GM12801 (cell line): Measurements from ENCODE around the gene CRAT.

ENCODE experiments used
- TF ChIP-seq, protein P1 (sequence below): IDR thresholded peaks from one replicate; pipeline ENCODE4 v1.5.1; 2011; ENCODE audit warnings: control low read depth; ENCODE audit not compliant: insufficient read length; ENCODE audit errors: extremely low read depth

Gene CRAT

DNA sequence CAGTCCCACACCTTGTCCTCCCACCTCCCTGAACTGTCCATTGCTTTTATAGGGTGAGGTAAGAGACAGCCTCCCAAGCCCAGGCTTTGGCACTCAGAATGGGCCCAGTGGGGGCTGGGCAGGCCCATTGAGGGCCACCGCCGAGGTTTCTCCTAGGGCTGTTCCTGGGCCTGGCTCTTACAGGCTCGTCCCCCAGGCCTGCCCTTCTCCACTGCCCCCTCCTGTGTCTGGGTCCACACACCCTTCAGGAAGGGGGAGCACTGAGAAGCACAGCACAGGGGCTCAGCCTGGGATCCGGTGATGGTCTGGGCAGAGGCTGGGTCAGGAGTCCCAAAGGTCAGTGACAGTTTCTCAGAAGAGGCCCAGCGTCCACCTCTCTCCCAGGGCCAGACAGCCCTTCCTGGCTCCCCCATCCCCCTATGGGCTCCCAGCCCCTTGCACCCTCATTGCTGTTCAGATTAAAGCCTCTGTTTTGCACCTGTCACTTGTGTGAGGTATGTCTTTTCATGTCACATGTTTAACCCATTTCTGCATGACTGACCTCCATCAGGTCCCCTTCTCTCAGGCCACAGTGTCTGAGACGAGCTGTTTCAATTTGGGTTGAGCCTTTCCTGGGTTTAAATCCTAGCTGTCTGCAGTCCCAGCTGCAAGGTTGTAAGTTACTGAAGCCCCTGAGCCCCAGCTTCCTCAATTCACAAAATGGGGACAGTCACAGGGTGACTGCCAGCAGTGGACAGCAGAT, 38.0 kb upstream of the CRAT start:
- TF ChIP-seq, protein P1, sequence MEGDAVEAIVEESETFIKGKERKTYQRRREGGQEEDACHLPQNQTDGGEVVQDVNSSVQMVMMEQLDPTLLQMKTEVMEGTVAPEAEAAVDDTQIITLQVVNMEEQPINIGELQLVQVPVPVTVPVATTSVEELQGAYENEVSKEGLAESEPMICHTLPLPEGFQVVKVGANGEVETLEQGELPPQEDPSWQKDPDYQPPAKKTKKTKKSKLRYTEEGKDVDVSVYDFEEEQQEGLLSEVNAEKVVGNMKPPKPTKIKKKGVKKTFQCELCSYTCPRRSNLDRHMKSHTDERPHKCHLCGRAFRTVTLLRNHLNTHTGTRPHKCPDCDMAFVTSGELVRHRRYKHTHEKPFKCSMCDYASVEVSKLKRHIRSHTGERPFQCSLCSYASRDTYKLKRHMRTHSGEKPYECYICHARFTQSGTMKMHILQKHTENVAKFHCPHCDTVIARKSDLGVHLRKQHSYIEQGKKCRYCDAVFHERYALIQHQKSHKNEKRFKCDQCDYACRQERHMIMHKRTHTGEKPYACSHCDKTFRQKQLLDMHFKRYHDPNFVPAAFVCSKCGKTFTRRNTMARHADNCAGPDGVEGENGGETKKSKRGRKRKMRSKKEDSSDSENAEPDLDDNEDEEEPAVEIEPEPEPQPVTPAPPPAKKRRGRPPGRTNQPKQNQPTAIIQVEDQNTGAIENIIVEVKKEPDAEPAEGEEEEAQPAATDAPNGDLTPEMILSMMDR: no peak

DNA sequence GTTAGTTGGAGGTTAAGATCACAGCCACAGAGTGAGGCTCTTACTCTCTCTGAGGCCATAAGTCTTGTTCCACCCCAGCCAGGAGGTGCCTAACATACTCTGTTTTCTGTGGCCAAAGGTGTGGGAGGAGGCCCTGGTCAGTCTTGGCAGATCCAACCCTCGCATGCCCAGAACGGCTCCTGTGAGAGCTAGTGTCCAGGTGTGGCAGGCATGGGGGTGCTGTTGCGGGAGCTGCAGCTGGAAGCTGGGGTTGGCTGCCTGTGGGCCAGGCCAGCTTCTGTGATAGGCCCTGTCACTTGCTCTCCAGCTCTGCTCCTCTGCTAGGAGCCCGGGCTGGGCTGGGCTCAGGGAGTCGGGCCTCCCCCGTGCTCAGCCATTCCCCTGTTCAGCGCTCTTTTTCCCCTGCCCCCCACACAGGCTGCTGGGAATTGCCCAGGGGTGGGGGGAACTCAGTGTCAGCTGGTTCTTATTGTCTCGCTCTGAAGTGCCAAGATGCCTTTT, 35.9 kb upstream of the CRAT start:
- TF ChIP-seq, protein P1: no peak

DNA sequence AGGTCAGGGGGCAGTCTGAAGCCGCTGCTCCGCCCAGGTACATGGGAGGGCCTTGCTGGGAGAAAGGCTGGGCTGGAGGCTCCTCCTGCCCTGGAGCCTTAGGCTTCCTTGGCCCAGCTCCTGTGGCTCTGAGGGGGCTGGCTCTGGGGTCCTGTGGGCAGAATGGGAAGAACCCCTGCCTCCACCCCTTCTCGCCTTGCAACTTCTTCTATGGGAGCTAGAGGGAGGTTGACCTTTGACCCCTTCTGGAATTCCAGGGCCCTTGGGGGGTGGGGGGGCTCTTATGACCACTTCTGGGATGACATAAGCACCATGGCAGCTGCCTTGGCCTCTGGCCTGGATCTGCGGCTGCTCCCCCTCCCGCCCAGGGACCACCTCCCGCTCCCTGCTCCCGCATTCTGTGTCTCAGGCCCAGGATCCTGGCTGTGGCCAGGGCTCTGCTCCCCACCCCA, 35.3 kb upstream of the CRAT start:
- TF ChIP-seq, protein P1: no peak

DNA sequence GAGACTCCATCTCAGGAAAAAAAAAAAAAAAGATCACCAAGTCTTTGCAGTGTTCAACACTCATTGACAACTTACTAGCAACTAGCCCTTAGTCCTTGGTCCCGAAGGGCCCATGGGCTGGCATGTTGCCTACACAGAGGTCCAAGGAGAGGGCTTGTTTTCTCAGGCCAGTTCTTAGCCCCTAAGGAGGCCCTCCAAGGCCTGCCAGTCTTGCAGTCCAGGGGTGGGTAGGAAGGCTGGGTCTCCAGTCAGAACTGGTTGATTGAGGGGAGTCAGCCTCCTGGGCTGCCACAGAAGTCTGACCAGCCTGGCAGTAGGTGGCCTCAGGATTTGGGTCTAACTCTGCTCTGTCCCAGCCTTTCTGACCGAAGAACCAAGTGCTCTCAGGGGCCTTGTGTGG, 34.7 kb upstream of the CRAT start:
- TF ChIP-seq, protein P1: no peak

DNA sequence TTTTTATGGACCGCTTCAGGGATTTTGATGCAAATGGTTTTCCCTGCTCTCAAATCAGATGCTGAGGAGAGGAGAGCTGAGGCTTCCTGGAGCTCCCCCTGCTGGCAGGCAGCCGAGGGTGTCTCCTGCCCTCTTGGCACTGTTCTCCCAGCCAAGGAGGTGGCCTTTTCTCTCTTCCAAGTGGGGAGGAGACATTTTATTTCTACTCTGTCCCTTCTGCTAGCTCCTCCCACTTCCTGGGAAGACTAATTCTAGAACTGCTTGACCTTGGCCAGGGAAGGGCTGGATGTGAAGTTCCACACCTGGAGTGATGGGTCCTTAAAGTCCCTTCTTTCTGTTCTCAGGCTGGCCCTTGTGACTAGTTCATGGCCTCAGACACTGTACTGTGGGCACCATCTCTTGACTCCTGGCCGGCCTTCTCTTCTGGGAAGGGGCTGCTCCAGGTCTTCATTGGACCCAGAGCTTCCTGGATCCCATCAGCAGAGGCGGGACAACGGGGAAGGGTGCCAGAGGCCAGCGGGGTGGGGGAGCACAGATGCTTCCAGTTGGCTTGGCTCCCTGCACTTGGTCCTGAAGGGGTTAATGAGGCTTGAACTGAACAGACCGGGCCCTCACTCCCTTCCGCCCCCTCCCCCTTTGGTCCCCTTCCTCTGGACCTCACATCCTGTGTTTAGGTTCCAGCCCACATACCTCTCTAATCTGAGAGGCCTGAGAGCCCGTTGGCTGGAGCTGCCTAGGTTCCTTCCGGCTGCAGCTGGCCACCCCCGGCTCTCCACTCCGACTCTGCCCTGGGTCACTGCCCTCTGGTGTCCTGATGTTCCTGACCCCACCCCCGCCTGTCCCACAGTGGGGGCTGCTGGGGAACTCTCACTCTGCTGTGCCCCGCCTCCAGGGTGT, 32.7 kb upstream of the CRAT start:
- TF ChIP-seq, protein P1: peak; percentile 78

DNA sequence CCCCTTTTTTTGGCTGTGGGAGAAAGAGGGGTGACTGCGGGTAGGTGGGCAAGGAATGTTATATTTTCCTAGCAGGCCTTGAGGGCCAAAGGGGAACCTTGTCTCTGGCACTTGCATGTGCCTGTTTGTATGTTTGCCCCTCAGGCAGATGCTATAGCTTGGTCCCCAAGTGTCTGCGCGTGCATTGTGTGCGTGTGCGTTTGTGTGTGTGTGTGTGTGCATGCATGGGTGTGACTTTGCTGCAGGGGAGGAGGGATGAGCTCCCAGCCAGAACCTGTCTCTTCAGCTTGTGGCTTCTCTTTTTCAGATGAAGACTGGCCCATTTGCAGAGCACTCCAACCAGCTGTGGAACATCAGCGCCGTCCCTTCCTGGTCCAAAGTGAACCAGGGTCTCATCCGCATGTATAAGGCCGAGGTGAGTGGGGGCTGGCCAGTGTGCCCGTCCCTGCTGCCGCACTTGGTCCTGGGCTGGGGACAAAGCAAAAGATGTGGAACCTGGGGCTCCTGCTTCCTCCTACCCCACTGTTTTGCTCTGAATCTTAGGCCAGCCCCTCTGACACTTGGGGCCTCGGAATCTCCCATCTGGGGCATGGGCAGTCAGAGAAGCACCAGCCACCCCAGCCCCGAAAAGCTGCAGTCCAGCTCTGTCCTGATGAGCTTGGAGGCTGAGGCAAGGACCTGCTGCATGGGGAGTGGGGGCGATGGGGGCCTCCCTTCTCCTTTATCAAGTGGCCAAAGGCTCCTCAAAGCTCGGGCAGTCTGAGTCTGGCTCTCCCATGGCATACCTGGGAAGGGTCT, 31.7 kb upstream of the CRAT start:
- TF ChIP-seq, protein P1: no peak
